Ishikawa (cell line): ENCODE results near the gene TP53RK.
A peak's percentile ranks its signal among the peaks of the same experiment; 100 is the strongest.

Experiments
- CEBPB ChIP-seq: IDR thresholded peaks from 2 replicates; pipeline ENCODE4 v1.6.1; 2012
- CREB1 ChIP-seq: IDR thresholded peaks from 2 replicates; pipeline ENCODE4 v1.6.1; 2012; ENCODE audit warnings: low read depth
- EGR1 ChIP-seq: IDR thresholded peaks from 2 replicates; pipeline ENCODE4 v1.6.1; 2012
- EP300 ChIP-seq: IDR thresholded peaks from 2 replicates; pipeline ENCODE4 v1.6.1; 2012; ENCODE audit warnings: borderline replicate concordance
- FOXM1 ChIP-seq: IDR thresholded peaks from 2 replicates; pipeline ENCODE4 v1.6.1; 2012; ENCODE audit warnings: low read depth, borderline replicate concordance
- NFIC ChIP-seq: IDR thresholded peaks from 2 replicates; pipeline ENCODE4 v1.6.1; 2012
- RAD21 ChIP-seq: IDR thresholded peaks from 2 replicates; pipeline ENCODE4 v1.6.1; 2012; ENCODE audit warnings: low read depth
- TAF1 ChIP-seq: IDR thresholded peaks from 2 replicates; pipeline ENCODE4 v1.6.1; 2012; ENCODE audit warnings: low read depth, mild to moderate bottlenecking
- TCF12 ChIP-seq: IDR thresholded peaks from 2 replicates; pipeline ENCODE4 v1.6.1; 2012; ENCODE audit warnings: low read depth
- TEAD4 ChIP-seq: IDR thresholded peaks from 2 replicates; pipeline ENCODE4 v1.6.1; 2012
- YY1 ChIP-seq: IDR thresholded peaks from 2 replicates; pipeline ENCODE4 v1.6.1; 2012; ENCODE audit warnings: low read depth
- ZBTB7A ChIP-seq: IDR thresholded peaks from 2 replicates; pipeline ENCODE4 v1.6.1; 2012; ENCODE audit warnings: low read depth
- TF ChIP-seq, protein P1 (sequence below): IDR thresholded peaks from 2 replicates; pipeline ENCODE4 v1.6.1; 2012; ENCODE audit warnings: low read depth, mild to moderate bottlenecking
- TF ChIP-seq, protein P2 (sequence below): IDR thresholded peaks from 2 replicates; pipeline ENCODE4 v1.6.1; 2012
- TF ChIP-seq, protein P3 (sequence below): IDR thresholded peaks from 2 replicates; pipeline ENCODE4 v1.6.1; 2012

TP53RK gene

DNA sequence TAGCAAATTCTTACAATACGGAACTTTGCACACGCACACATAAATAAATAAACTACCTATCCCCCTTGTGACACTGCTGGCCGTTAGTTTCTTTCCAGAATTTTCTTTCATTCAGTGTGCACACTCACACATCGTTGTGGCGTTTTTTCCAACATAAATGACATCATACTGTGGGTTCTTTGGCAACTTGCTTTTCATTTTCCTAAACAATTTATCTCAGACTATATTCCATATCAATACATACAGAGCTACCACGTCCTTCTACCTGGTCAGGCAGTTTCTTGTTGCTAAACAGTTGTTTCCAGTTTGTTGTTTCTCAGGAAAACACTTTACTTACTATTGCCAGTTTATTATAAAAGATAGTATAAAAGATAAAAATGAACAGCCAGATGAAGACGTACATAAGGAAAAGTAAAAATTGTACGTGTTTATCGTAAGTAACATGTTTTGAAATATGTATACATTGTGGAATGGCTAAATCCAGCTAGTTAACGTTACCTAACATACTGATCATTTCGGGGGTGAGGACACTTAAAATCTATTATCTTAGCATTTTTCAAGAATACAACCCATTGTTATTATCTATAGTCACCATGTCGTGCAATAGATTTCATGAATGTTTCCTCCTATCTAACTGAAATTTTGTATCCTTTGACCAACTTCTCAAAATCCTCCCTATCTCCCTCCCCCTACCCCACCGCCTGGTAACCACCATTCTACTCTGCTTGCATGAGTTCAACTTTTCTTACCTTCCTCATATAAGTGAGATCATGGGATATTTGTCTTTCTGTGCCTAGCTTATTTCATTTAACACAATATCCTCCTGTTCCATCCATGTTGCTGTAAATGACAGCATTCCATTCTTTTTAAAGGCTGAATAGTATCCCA lies 1.2 kb upstream of the TP53RK start:
- TF ChIP-seq YY1 (no peak), ZBTB7A (no peak), CREB1 (no peak), CEBPB (no peak), EP300 (no peak), RAD21 (no peak), TEAD4 (no peak), EGR1 (no peak), FOXM1 (no peak), TCF12 (no peak), NFIC (no peak), TAF1 (no peak)
- TF ChIP-seq, protein P1, sequence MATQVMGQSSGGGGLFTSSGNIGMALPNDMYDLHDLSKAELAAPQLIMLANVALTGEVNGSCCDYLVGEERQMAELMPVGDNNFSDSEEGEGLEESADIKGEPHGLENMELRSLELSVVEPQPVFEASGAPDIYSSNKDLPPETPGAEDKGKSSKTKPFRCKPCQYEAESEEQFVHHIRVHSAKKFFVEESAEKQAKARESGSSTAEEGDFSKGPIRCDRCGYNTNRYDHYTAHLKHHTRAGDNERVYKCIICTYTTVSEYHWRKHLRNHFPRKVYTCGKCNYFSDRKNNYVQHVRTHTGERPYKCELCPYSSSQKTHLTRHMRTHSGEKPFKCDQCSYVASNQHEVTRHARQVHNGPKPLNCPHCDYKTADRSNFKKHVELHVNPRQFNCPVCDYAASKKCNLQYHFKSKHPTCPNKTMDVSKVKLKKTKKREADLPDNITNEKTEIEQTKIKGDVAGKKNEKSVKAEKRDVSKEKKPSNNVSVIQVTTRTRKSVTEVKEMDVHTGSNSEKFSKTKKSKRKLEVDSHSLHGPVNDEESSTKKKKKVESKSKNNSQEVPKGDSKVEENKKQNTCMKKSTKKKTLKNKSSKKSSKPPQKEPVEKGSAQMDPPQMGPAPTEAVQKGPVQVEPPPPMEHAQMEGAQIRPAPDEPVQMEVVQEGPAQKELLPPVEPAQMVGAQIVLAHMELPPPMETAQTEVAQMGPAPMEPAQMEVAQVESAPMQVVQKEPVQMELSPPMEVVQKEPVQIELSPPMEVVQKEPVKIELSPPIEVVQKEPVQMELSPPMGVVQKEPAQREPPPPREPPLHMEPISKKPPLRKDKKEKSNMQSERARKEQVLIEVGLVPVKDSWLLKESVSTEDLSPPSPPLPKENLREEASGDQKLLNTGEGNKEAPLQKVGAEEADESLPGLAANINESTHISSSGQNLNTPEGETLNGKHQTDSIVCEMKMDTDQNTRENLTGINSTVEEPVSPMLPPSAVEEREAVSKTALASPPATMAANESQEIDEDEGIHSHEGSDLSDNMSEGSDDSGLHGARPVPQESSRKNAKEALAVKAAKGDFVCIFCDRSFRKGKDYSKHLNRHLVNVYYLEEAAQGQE = no peak
- TF ChIP-seq, protein P2, sequence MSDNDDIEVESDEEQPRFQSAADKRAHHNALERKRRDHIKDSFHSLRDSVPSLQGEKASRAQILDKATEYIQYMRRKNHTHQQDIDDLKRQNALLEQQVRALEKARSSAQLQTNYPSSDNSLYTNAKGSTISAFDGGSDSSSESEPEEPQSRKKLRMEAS = no peak
- TF ChIP-seq, protein P3, sequence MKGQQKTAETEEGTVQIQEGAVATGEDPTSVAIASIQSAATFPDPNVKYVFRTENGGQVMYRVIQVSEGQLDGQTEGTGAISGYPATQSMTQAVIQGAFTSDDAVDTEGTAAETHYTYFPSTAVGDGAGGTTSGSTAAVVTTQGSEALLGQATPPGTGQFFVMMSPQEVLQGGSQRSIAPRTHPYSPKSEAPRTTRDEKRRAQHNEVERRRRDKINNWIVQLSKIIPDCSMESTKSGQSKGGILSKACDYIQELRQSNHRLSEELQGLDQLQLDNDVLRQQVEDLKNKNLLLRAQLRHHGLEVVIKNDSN = no peak

DNA sequence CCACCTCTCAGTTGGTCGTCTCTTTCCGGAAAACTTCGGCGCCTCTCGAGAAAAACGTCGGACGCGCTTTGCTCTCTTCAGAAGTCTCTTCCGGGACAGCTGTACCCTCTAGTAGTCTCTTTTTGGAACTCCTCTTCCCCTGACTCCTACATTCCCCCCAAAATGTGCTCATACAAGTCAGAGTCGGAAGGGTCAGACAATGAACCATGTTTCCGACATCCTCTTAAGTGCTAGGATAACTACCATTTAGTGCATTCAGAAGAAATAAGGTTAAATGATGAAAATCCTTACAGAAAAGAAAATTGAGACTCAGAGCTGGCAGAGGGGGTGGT lies 476 bp upstream of the TP53RK start:
- TF ChIP-seq TEAD4 (no peak), TAF1 (no peak), TCF12 (no peak), CEBPB (no peak), NFIC (no peak), EP300 (no peak), CREB1 (no peak), RAD21 (no peak), YY1 (no peak), EGR1 (no peak), FOXM1 (no peak), ZBTB7A (no peak)
- TF ChIP-seq, protein P3 = no peak
- TF ChIP-seq, protein P1 = no peak
- TF ChIP-seq, protein P2 = no peak

DNA sequence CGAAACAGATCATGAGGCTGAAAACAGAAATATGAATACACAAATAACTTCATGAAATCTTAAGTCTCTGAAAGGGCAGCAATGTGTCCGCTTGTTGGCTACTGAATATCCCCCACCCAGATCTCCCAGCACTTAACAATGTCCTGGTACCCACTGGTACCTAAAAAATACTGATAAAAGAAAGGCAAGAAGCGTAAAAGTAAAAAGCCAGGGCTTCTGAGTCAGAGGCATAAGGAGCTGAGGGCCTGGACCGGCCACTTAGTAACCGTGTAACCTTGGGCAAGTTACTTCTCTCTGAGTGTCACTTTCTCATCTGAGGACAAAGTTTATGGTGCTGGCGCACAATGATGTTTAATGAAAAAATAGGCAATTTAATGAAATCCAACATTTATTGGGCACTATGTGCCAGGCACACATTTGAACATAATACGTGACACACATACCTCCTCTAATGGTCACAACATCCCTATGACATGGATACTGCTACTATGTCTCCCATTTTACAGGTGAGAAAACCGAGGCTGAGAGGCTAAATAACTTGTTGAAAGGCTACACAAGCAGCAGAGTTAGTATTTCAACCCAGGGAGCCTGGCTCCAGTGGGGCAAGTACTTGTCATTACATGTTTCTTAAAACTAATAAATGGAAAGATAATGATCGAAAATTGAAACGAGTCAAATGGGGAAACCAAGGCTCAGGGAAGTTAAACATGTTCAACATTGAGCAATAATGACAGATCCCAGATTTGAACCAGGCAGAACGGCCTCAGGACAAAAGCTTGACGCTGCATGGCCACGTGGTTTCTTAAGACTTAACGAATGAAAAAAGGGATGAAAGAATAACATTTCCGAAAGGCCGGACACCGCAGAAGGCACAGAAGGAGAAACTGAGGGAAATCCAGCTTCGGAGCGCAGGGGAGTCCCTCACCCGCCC lies 828 bp downstream of the TP53RK start:
- no peak for TF ChIP-seq EP300
- TF ChIP-seq, protein P2 = peak; percentile 74; the same call in 1 of the 2 replicates
- no peak for TF ChIP-seq EGR1
- TF ChIP-seq, protein P3 = peak; percentile 73

DNA sequence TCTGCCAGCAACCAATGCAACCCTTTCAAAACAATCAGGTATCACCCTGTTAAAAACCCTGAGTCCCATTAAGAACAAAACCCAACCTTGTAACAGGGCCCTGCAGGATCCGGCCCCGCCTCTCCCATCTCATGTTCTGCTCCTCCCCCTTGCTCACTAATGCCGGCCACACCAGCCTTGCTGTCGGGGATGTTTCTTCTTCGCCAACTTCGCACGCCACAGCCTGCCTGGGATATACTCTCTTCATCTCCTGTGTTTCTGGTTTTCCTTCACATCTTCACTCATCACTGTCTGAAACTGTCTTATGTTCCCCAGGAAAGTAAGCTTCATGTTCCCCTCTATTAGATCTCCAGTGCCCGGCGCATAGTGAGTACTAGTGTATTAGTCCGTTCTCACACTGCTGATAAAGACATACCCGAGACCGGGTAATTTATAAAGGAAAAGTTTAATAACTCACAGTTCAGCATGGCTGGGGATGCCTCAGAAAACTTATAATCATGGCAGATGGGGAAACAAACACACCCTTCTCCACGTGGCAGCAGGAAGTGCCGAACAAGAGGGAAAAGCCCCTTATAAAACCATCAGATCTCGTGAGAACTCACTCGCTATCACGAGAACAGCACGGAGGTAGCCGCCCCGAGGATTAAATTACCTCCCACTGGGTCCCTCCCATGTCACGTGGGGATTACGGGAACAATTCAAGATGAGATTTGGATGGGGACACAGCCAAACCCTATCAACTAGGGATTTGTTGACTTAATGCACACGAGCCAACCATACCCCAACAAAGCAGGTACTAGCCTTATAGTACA lies 5.1 kb downstream of the TP53RK start:
- TF ChIP-seq, protein P3 = 0 out of 2 replicates have a peak, but pooled peaks have one; percentile 16
- TF ChIP-seq, protein P1 = no peak
